Fibroblast of pulmonary artery (primary cell): ENCODE data around the gene SRP9.

Experiments used
- DNase-seq: peaks from one replicate; pipeline ENCODE4 v3.0.0-alpha.2; 2010; ENCODE audit warnings: low read depth
- H3K4me3 ChIP-seq: replicated peaks from 2 replicates; pipeline ENCODE4 v1.5.1; 2011; ENCODE audit warnings: low read depth, mild to moderate bottlenecking, control low read depth, low read length, moderate library complexity
- CTCF ChIP-seq: IDR thresholded peaks from 2 replicates; pipeline ENCODE4 v1.5.1; 2011; ENCODE audit warnings: mild to moderate bottlenecking, control low read depth, low read length, inconsistent platforms; ENCODE audit errors: missing control alignments

SRP9 gene

GRCh38 chr1:225762444-225762843 lies 15.2 kb upstream of the SRP9 start:
- H3K4me3 ChIP-seq, result no peak overlapping the region
- no peak for TF ChIP-seq CTCF
- DNase-seq, result peak; percentile 44

GRCh38 chr1:225763716-225764548 lies 13.7 kb upstream of the SRP9 start:
- H3K4me3 ChIP-seq, result no peak overlapping the region
- no peak for TF ChIP-seq CTCF
- peak; percentile 95 for DNase-seq

GRCh38 chr1:225765982-225766674 lies 11.5 kb upstream of the SRP9 start:
- no peak for DNase-seq
- no peak for TF ChIP-seq CTCF
- no peak overlapping the region for H3K4me3 ChIP-seq

- DNase-seq, result peak; percentile 97
- no peak for TF ChIP-seq CTCF
- H3K4me3 ChIP-seq, result no peak overlapping the region
Measured at GRCh38 chr1:225766967-225767633, 10.5 kb upstream of the SRP9 start.

GRCh38 chr1:225767634-225768540 lies 9.7 kb upstream of the SRP9 start:
- peak; percentile 87 for DNase-seq
- H3K4me3 ChIP-seq, result no peak overlapping the region
- TF ChIP-seq CTCF, result no peak
